Breast epithelium (tissue), 3 donors: Measurements from ENCODE around the gene CBFA2T2.

Experiments
- POLR2A ChIP-seq: fragments of 450-650 bp; IDR thresholded peaks from one replicate; pipeline ENCODE4 v1.6.1; 2016; ENCODE audit warnings: antibody characterized with exemption, mild to moderate bottlenecking, moderate library complexity
- POLR2AphosphoS5 ChIP-seq, 3 donors: sonication (generic); formaldehyde crosslinking; IDR thresholded peaks; one replicate each; pipeline ENCODE4 v1.6.1; 2017; ENCODE audit warnings: antibody characterized with exemption in 3 of 3

DNA sequence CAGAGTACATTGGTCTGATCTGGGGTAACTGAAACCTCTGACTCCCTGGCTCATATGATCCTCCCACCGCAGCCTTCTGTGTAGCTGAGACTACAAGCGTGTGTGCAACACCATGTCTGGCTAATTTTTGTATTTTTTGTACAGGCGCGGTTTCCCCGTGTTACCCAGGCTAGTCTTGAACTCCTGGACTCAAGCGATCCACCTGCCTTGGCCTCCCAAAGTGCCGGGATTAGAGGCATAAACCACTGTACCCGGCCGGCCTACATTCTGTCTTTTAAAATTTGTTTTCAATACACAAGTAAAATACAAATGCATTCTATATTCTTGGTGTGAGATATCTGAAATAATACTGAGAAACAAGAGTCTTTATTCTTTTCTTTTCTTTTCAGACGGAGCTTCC is 1.7 kb upstream of the CBFA2T2 start:
- TF ChIP-seq POLR2A (no peak), POLR2AphosphoS5 (IDR thresholded peaks at IDR 0.05) (no peak)
